MM.1S (cell line): Measurements from ENCODE around the gene TGFA.
A peak's percentile ranks its signal among the peaks of the same experiment; 100 is the strongest.

Experiments used
- DNase-seq: peaks from one replicate; pipeline ENCODE4 v3.0.0-alpha.2; 2015
- H2AFZ ChIP-seq: fragments of 300-600 bp; sonication (generic); 2 replicates; pipeline ENCODE4 v1.6.0; 2016; ENCODE audit warnings: antibody characterized with exemption, low read length
- H3F3A ChIP-seq: fragments of 300-600 bp; sonication (generic); 2 replicates; pipeline ENCODE4 v1.6.1; 2016; ENCODE audit warnings: mild to moderate bottlenecking, antibody characterized with exemption, low read length, moderate library complexity, mixed read lengths; ENCODE audit not compliant: insufficient read depth
- H3K27ac ChIP-seq: fragments of 300-600 bp; sonication (generic); 2 replicates; pipeline ENCODE4 v1.5.1; 2016; ENCODE audit warnings: mild to moderate bottlenecking, low read length
- H3K27me3 ChIP-seq: fragments of 300-600 bp; sonication (generic); replicated peaks from 2 replicates; pipeline ENCODE4 v1.6.0; 2016; ENCODE audit warnings: low read length; ENCODE audit not compliant: insufficient read depth
- H3K36me3 ChIP-seq: fragments of 300-600 bp; sonication (generic); replicated peaks from 2 replicates; pipeline ENCODE4 v1.6.1; 2016; ENCODE audit warnings: mild to moderate bottlenecking, low read length, mixed read lengths; ENCODE audit not compliant: insufficient read depth
- H3K4me1 ChIP-seq: fragments of 300-600 bp; sonication (generic); 2 replicates; pipeline ENCODE4 v1.6.1; 2016; ENCODE audit warnings: low read length, mixed read lengths
- H3K4me2 ChIP-seq: fragments of 300-600 bp; sonication (generic); 2 replicates; pipeline ENCODE4 v1.6.0; 2016; ENCODE audit warnings: low read depth, low read length
- H3K4me3 ChIP-seq: fragments of 300-600 bp; sonication (generic); 2 replicates; pipeline ENCODE4 v1.5.1; 2016; ENCODE audit warnings: low read length, mixed read lengths
- H3K79me2 ChIP-seq: fragments of 300-600 bp; sonication (generic); 2 replicates; pipeline ENCODE4 v1.6.1; 2016; ENCODE audit warnings: mixed run types, low read length, mixed read lengths
- H3K9ac ChIP-seq: fragments of 300-600 bp; sonication (generic); 2 replicates; pipeline ENCODE4 v1.6.1; 2016; ENCODE audit warnings: low read length, mixed read lengths
- H3K9me2 ChIP-seq: fragments of 300-600 bp; sonication (generic); replicated peaks from 2 replicates; pipeline ENCODE4 v1.6.1; 2016; ENCODE audit warnings: mild to moderate bottlenecking, low read length, mixed read lengths; ENCODE audit not compliant: insufficient read depth
- H3K9me3 ChIP-seq: fragments of 300-600 bp; sonication (generic); replicated peaks from 2 replicates; pipeline ENCODE4 v1.6.1; 2016; ENCODE audit warnings: mild to moderate bottlenecking, low read length, mixed read lengths; ENCODE audit not compliant: insufficient read depth
- H4K20me1 ChIP-seq: fragments of 300-600 bp; sonication (generic); 2 replicates; pipeline ENCODE4 v1.6.1; 2016; ENCODE audit warnings: mild to moderate bottlenecking, low read length, moderate library complexity, mixed read lengths; ENCODE audit not compliant: insufficient read depth
- EZH2 ChIP-seq: fragments of 300-600 bp; sonication (generic); optimal IDR thresholded peaks from 2 replicates; pipeline ENCODE3; 2017; ENCODE audit warnings: low read depth, mild to moderate bottlenecking, antibody characterized with exemption, low read length, mixed read lengths
- EZH2phosphoT487 ChIP-seq: fragments of 300-600 bp; sonication (generic); IDR thresholded peaks from 2 replicates; pipeline ENCODE4 v1.6.1; 2018; ENCODE audit warnings: antibody characterized with exemption, low read length
- TF ChIP-seq, protein P1 (sequence below): fragments of 300-600 bp; sonication (generic); IDR thresholded peaks from 2 replicates; pipeline ENCODE4 v1.5.1; 2016; ENCODE audit warnings: antibody characterized with exemption, low read length, mixed read lengths

Gene TGFA

DNA sequence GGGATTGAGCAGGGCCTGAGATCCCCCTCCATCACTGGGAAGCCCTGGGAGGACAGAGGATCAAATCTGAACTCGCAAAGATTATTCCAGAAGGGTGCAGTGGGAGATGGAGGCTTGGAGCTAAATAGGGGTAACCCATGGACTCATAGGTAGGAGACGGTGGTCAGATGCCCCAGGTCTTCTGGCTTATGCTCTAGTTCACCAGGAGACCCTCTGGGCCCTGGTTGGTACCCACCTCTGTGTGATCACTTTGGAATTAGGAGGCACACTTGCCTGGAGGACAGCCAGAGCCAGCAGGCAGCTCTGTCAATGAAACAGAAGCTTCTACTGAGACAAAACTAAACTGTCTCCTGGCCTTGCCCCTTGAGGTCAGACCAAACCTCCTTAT is 110.6 kb downstream of the TGFA start:
- Histone ChIP-seq H3K27me3 (no peaks in the 10 kb centered on the region), H3K4me1 (peaks cover 6% of the 10 kb centered on the region; the same call in 1 of the 2 replicates), H4K20me1 (no peaks in the 10 kb centered on the region), H3K36me3 (no peaks in the 10 kb centered on the region), H3K9ac (no peak overlapping the region), H2AFZ (no peak overlapping the region), H3K4me3 (no peak overlapping the region), H3K27ac (no peak overlapping the region), H3K79me2 (no peaks in the 10 kb centered on the region), H3K9me2 (no peaks in the 10 kb centered on the region), H3K9me3 (no peaks in the 10 kb centered on the region), H3K4me2 (no peak overlapping the region), H3F3A (no peaks in the 10 kb centered on the region)
- no peak for DNase-seq
- TF ChIP-seq, protein P1, sequence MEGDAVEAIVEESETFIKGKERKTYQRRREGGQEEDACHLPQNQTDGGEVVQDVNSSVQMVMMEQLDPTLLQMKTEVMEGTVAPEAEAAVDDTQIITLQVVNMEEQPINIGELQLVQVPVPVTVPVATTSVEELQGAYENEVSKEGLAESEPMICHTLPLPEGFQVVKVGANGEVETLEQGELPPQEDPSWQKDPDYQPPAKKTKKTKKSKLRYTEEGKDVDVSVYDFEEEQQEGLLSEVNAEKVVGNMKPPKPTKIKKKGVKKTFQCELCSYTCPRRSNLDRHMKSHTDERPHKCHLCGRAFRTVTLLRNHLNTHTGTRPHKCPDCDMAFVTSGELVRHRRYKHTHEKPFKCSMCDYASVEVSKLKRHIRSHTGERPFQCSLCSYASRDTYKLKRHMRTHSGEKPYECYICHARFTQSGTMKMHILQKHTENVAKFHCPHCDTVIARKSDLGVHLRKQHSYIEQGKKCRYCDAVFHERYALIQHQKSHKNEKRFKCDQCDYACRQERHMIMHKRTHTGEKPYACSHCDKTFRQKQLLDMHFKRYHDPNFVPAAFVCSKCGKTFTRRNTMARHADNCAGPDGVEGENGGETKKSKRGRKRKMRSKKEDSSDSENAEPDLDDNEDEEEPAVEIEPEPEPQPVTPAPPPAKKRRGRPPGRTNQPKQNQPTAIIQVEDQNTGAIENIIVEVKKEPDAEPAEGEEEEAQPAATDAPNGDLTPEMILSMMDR, result no peak
- TF ChIP-seq EZH2 (no peak), EZH2phosphoT487 (no peak)

DNA sequence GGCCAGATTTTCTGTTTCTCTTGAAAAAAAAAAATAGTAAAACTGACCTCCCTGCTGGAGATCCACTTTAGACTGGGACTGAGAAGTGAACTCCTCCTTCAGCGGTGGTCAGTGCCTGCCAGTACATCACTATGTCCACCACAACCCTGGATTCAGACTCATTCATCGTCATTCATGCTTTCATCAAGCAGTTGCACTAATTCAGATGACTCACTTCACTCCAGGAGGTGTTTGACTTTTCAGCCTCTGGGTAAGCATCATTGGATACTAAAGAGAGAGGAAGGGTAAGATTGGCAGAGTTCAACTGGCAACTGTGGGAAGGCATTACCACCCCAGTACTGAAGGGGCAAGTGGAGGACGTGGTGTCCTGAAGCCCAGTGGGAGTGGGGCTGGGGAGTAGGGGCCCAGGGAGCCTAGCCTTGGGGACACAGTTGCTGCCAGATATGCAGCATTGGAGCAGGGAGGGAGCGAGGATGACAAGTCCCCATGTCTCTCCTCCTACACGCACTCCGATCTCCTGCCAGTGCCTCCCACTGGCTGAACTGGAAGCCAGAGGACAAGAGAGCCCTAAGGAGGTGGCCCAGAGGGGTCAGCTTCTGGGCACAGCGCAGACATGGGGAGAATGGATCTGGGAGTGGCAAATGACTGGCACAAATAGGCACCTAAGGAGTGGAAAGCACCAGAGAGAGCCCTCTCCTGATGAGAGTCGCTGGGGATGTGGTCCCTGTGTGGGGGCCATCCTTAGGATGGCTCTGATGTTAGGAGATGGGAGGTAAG is 111.1 kb downstream of the TGFA start:
- Histone ChIP-seq H3K27me3 (no peaks in the 10 kb centered on the region), H3K27ac (no peak overlapping the region)
- DNase-seq, result no peak

DNA sequence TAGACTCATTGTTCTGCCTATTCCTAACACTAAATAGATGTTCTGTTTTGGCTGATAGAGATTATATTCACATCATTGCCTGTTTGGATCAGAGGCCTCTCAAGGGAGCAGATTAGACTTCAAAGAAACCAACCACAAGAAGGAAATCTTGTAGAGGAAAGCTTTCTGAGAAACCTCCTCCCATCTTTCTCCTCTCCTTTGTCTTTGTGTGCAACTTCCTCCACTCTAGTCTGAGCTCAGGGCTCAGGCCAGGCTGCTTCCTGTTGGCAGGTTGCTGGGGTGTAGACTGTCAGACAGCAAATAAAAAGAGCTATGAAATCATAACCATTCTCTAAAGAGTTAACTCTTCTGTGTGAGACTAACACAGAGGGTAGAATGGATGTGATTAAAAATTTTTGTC is 113.0 kb downstream of the TGFA start:
- Histone ChIP-seq H3K27me3 (no peaks in the 10 kb centered on the region), H3K4me3 (no peak overlapping the region)
- TF ChIP-seq EZH2phosphoT487 (no peak), EZH2 (no peak)
- TF ChIP-seq, protein P1, result no peak

More for the DNA sequence above, 111.1 kb downstream of the TGFA start:
- no peak overlapping the region for H3K4me2 ChIP-seq
- peaks cover 6% of the 10 kb centered on the region; the same call in 1 of the 2 replicates for H3K4me1 ChIP-seq
- H2AFZ ChIP-seq, result no peak overlapping the region
- TF ChIP-seq, protein P1, result no peak
- TF ChIP-seq EZH2, result no peak
- TF ChIP-seq EZH2phosphoT487, result no peak
- H3K79me2 ChIP-seq, result no peaks in the 10 kb centered on the region
- no peaks in the 10 kb centered on the region for H4K20me1 ChIP-seq
- no peaks in the 10 kb centered on the region for H3K9me2 ChIP-seq
- no peaks in the 10 kb centered on the region for H3K36me3 ChIP-seq
- no peak overlapping the region for H3K9ac ChIP-seq
- no peaks in the 10 kb centered on the region for H3F3A ChIP-seq
- no peak overlapping the region for H3K4me3 ChIP-seq
- no peaks in the 10 kb centered on the region for H3K9me3 ChIP-seq

More for the DNA sequence above, 113.0 kb downstream of the TGFA start:
- no peaks in the 10 kb centered on the region for H3K9me3 ChIP-seq
- no peak overlapping the region for H3K9ac ChIP-seq
- H3K79me2 ChIP-seq, result no peaks in the 10 kb centered on the region
- no peaks in the 10 kb centered on the region for H4K20me1 ChIP-seq
- H3K9me2 ChIP-seq, result no peaks in the 10 kb centered on the region
- H3K4me2 ChIP-seq, result no peak overlapping the region
- no peak overlapping the region for H2AFZ ChIP-seq
- H3K27ac ChIP-seq, result no peak overlapping the region
- H3F3A ChIP-seq, result no peaks in the 10 kb centered on the region
- no peaks in the 10 kb centered on the region for H3K36me3 ChIP-seq
- peaks cover 6% of the 10 kb centered on the region; the same call in 1 of the 2 replicates for H3K4me1 ChIP-seq
- peak; percentile 27 for DNase-seq
